IMR-90 (cell line): ENCODE measurements around the gene FLRT1. TPM values are rescaled to one million over a fixed set of nuclear protein-coding genes. Genes with fewer than 3 reads are reported as not detected.

Source experiments
- ATAC-seq: fragments of 200-7000 bp; cut with Tn5 transposase; 2 replicates; pipeline ENCODE4 v1.9.1; 2020; ENCODE audit warnings: low read depth, mild to moderate bottlenecking, moderate library complexity
- BruUV-seq: library from RNA; stranded (reverse); fragments of 400-500 nt; replicated peaks from 2 replicates; lab custom pipeline; 2021; lab: Mats Ljungman, UMichigan
- CTCF ChIA-PET: fragments of 300-600 bp; formaldehyde crosslinking; extraction: SDS; loops from one replicate; lab custom pipeline; 2021; ENCODE audit warnings: antibody characterized with exemption; lab: Yijun Ruan, JAX
- POLR2A ChIA-PET: fragments of 300-600 bp; sonication (Branson Sonifier 250); formaldehyde crosslinking; loops from one replicate; lab custom pipeline; 2022; ENCODE audit warnings: antibody characterized with exemption; ENCODE audit not compliant: unreplicated experiment; lab: Charles Lee
- DNase-seq: peaks from one replicate; pipeline ENCODE4 v3.0.0; 2013
- H2AFZ ChIP-seq: replicated peaks from 2 replicates; pipeline ENCODE3; 2013; ENCODE audit warnings: low read length, mild to moderate bottlenecking; ENCODE audit not compliant: poor library complexity
- H2AK5ac ChIP-seq: 2 replicates; pipeline ENCODE4 v1.6.1; 2013; ENCODE audit warnings: low read depth, low read length, inconsistent platforms
- H2AK9ac ChIP-seq: replicated peaks from 2 replicates; pipeline ENCODE3; 2013; ENCODE audit warnings: mild to moderate bottlenecking, low read depth, low read length, moderate library complexity; ENCODE audit not compliant: poor library complexity
- H2BK120ac ChIP-seq: 2 replicates; pipeline ENCODE4 v1.6.1; 2013; ENCODE audit warnings: low read depth, low read length, inconsistent platforms
- H2BK15ac ChIP-seq: 3 replicates; pipeline ENCODE4 v1.6.1; 2013; ENCODE audit warnings: low read depth, low read length, inconsistent platforms
- H2BK20ac ChIP-seq: 2 replicates; pipeline ENCODE4 v1.6.1; 2013; ENCODE audit warnings: low read depth, mild to moderate bottlenecking, inconsistent platforms, low read length, moderate library complexity
- H2BK5ac ChIP-seq: 2 replicates; pipeline ENCODE4 v1.6.1; 2013; ENCODE audit warnings: mild to moderate bottlenecking, low read depth, low read length, inconsistent platforms; ENCODE audit not compliant: poor library complexity, severe bottlenecking
- H3K14ac ChIP-seq: replicated peaks from 2 replicates; pipeline ENCODE4 v1.6.1; 2013; ENCODE audit warnings: low read depth, low read length, inconsistent platforms
- H3K18ac ChIP-seq: 2 replicates; pipeline ENCODE4 v1.6.1; 2013; ENCODE audit warnings: low read depth, low read length, control low read depth
- H3K23ac ChIP-seq: 2 replicates; pipeline ENCODE4 v1.6.1; 2013; ENCODE audit warnings: low read depth, low read length, inconsistent platforms
- H3K27ac ChIP-seq: 2 replicates; pipeline ENCODE4 v1.5.1; 2013; ENCODE audit warnings: mild to moderate bottlenecking, control low read depth, low read length; ENCODE audit not compliant: insufficient read depth
- H3K27me3 ChIP-seq: 2 replicates; pipeline ENCODE4 v1.6.1; 2013; ENCODE audit warnings: low read length; ENCODE audit not compliant: control insufficient read depth, insufficient read depth
- H3K36me3 ChIP-seq: 2 replicates; pipeline ENCODE4 v1.6.1; 2013; ENCODE audit warnings: low read length, mixed read lengths; ENCODE audit not compliant: control insufficient read depth, insufficient read depth
- H3K4ac ChIP-seq: 2 replicates; pipeline ENCODE4 v1.6.1; 2013; ENCODE audit warnings: low read depth, low read length, inconsistent platforms
- H3K4me1 ChIP-seq: 2 replicates; pipeline ENCODE4 v1.6.1; 2013; ENCODE audit warnings: low read length, mixed read lengths; ENCODE audit not compliant: control insufficient read depth, insufficient read depth
- H3K4me2 ChIP-seq: 2 replicates; pipeline ENCODE4 v1.6.1; 2013; ENCODE audit warnings: low read depth, mild to moderate bottlenecking, control low read depth, low read length, moderate library complexity
- H3K4me3 ChIP-seq: 2 replicates; pipeline ENCODE4 v1.5.1; 2013; ENCODE audit warnings: low read depth, mild to moderate bottlenecking, control low read depth, low read length, moderate library complexity; ENCODE audit not compliant: insufficient read depth
- H3K56ac ChIP-seq: 2 replicates; pipeline ENCODE4 v1.6.1; 2013; ENCODE audit warnings: low read length, inconsistent platforms; ENCODE audit not compliant: insufficient read depth; ENCODE audit errors: extremely low read depth
- H3K79me1 ChIP-seq, 2 experiments: 2 replicates each; pipeline ENCODE4 v1.6.1; 2013; ENCODE audit warnings: low read length in 2 of 2, inconsistent platforms in 1 of 2, low read depth in 1 of 2
- H3K9ac ChIP-seq: 2 replicates; pipeline ENCODE4 v1.6.1; 2013; ENCODE audit warnings: low read depth, low read length, control low read depth
- H3K9me1 ChIP-seq: 2 replicates; pipeline ENCODE4 v1.6.1; 2013; ENCODE audit warnings: low read length, inconsistent platforms; ENCODE audit not compliant: insufficient read depth
- H3K9me3 ChIP-seq: 2 replicates; pipeline ENCODE4 v1.6.1; 2013; ENCODE audit warnings: low read length; ENCODE audit not compliant: control insufficient read depth, insufficient read depth
- H4K20me1 ChIP-seq: 2 replicates; pipeline ENCODE4 v1.6.1; 2013; ENCODE audit warnings: low read length, inconsistent platforms; ENCODE audit not compliant: insufficient read depth
- H4K5ac ChIP-seq: 2 replicates; pipeline ENCODE4 v1.6.1; 2013; ENCODE audit warnings: mild to moderate bottlenecking, low read depth, low read length, control low read depth
- H4K8ac ChIP-seq, 2 experiments: 2 replicates each; pipeline ENCODE4 v1.6.1; 2013; ENCODE audit warnings: low read depth in 2 of 2, low read length in 2 of 2, control low read depth in 1 of 2, inconsistent platforms in 1 of 2
- H4K91ac ChIP-seq: 2 replicates; pipeline ENCODE4 v1.6.1; 2013; ENCODE audit warnings: low read depth, low read length, inconsistent platforms; ENCODE audit not compliant: insufficient read depth
- BHLHE40 ChIP-seq: fragments of 150-350 bp; IDR thresholded peaks from 2 replicates; pipeline ENCODE4 v1.6.1; 2016; ENCODE audit warnings: mild to moderate bottlenecking, low read depth, low read length
- CEBPB ChIP-seq: IDR thresholded peaks from 2 replicates; pipeline ENCODE4 v1.6.1; 2012; ENCODE audit warnings: low read depth, low read length, improper control_type of control experiment
- CHD1 ChIP-seq: IDR thresholded peaks from 2 replicates; pipeline ENCODE4 v1.6.1; 2012; ENCODE audit warnings: low read depth, low read length, improper control_type of control experiment
- CTCF ChIP-seq: conservative IDR thresholded peaks from 2 replicates; pipeline ENCODE4 v1.5.1; 2012; ENCODE audit warnings: mild to moderate bottlenecking, low read depth, low read length, improper control_type of control experiment
- ELK1 ChIP-seq: fragments of 150-350 bp; IDR thresholded peaks from 2 replicates; pipeline ENCODE4 v1.6.1; 2016; ENCODE audit warnings: low read depth, mild to moderate bottlenecking, low read length, moderate library complexity, borderline replicate concordance
- FOS ChIP-seq: fragments of 150-350 bp; IDR thresholded peaks from 2 replicates; pipeline ENCODE4 v1.6.1; 2016; ENCODE audit warnings: low read depth, low read length
- MAFK ChIP-seq: IDR thresholded peaks from 2 replicates; pipeline ENCODE4 v1.6.1; 2012; ENCODE audit warnings: low read depth, low read length, improper control_type of control experiment
- MXI1 ChIP-seq: IDR thresholded peaks from 2 replicates; pipeline ENCODE4 v1.6.1; 2012; ENCODE audit warnings: low read depth, mild to moderate bottlenecking, low read length, moderate library complexity, borderline replicate concordance
- RAD21 ChIP-seq: IDR thresholded peaks from 2 replicates; pipeline ENCODE4 v1.6.1; 2012; ENCODE audit warnings: low read length, improper control_type of control experiment
- SMC3 ChIP-seq: fragments of 150-350 bp; IDR thresholded peaks from 2 replicates; pipeline ENCODE4 v1.6.1; 2016; ENCODE audit warnings: low read depth, mild to moderate bottlenecking, antibody characterized with exemption, low read length, moderate library complexity
- USF2 ChIP-seq: fragments of 150-350 bp; IDR thresholded peaks from 2 replicates; pipeline ENCODE4 v1.6.1; 2017; ENCODE audit warnings: mild to moderate bottlenecking, antibody characterized with exemption, low read length, low read depth
- WGBS, 2 experiments: methylation state at CpG; one replicate each; pipeline versions ENCODE4 v1.1.5 to v1.1.7; 2013; ENCODE audit warnings: missing lambda C conversion rate in 2 of 2; ENCODE audit not compliant: insufficient read length in 1 of 2; ENCODE audit errors: extremely low coverage in 2 of 2; 5-methylcytosine and 5-hydroxymethylcytosine counted together
- dilution Hi-C: fragments of 300-500 bp; cut with HindIII; formaldehyde crosslinking; loops from one replicate; pipeline ENCODE4 v1.14.3; 2018; ENCODE audit warnings: low sequenced_read_pairs; ENCODE audit not compliant: unreplicated experiment
- in situ Hi-C: fragments of 300-500 bp; cut with MboI; formaldehyde crosslinking; loops from 3 replicates; pipeline ENCODE4 v1.14.3; 2019; ENCODE audit warnings: low sequenced_read_pairs, inconsistent platforms, mixed read lengths
- intact Hi-C: fragments of 100-400 bp; cut with micrococcal nuclease; formaldehyde crosslinking; loops from 2 replicates; pipeline ENCODE4 v1.10.0; 2022
- polyA plus RNA-seq, 3 experiments: library from polyadenylated mRNA; depleted of rRNA; stranded (reverse); fragments of >200 nt; gene quantifications; 2 replicates each; pipeline ENCODE4 v1.2.3, GENCODE V29; 2012; ENCODE audit warnings: low replicate concordance in 1 of 3
- total RNA-seq: library from RNA; depleted of rRNA; stranded (reverse); fragments of >200 nt; gene quantifications from 2 replicates; pipeline ENCODE4 v1.2.3, GENCODE V29; 2012

The FLRT1 gene
- total and polyA plus RNA-seq, 2 of the 4 experiments (the other 2 are of a cell fraction) = under 0.01 to 0.07 TPM

GRCh38 chr11:64064374-64065140 is 28.8 kb downstream of the FLRT1 start:
- ATAC-seq (no peak), DNase-seq (no peak)
- no peaks in the 10 kb centered on the region; the same call in none of the 2 replicates for H4K20me1 ChIP-seq
- H2BK20ac ChIP-seq = no peak overlapping the region
- no peak overlapping the region for H4K5ac ChIP-seq
- BruUV-seq = no TSS peak
- no peak overlapping the region for H2BK15ac ChIP-seq
- no peak overlapping the region for H2AFZ ChIP-seq
- no peaks in the 10 kb centered on the region for H3K9me3 ChIP-seq
- no peak overlapping the region for H3K56ac ChIP-seq
- 68% methylated on average over 8 of the region's 17 CpGs; no CpG with 5 or more reads in 1 of the 2 experiments for WGBS, 2 experiments
- peaks cover 3% of the 10 kb centered on the region; the same call in 1 of the 2 replicates for H3K9me1 ChIP-seq
- no peak overlapping the region for H3K23ac ChIP-seq
- no peak overlapping the region for H3K4me3 ChIP-seq
- H3K27ac ChIP-seq = no peak overlapping the region
- no peak overlapping the region for H3K4me2 ChIP-seq
- H2AK9ac ChIP-seq = no peak overlapping the region
- H3K27me3 ChIP-seq = peaks cover 7% of the 10 kb centered on the region; the same call in 1 of the 2 replicates
- H3K4ac ChIP-seq = no peak overlapping the region
- no peak overlapping the region for H2BK120ac ChIP-seq
- no peak overlapping the region for H4K8ac ChIP-seq
- ChIA-PET POLR2A (no interaction called here), CTCF (no interaction called here)
- no peak overlapping the region for H3K14ac ChIP-seq
- no peak for TF ChIP-seq CTCF
- TF ChIP-seq MXI1 = no peak
- TF ChIP-seq RAD21 = no peak
- no peak for TF ChIP-seq CEBPB
- TF ChIP-seq BHLHE40 = no peak
- no peak for TF ChIP-seq CHD1
- TF ChIP-seq ELK1 = no peak
- TF ChIP-seq USF2 = no peak
- no peak for TF ChIP-seq FOS
- no peak for TF ChIP-seq MAFK
- TF ChIP-seq SMC3 = no peak
- H4K91ac ChIP-seq = no peak overlapping the region
- in situ Hi-C loops (no loop called here), intact Hi-C loops (no loop called here), dilution Hi-C loops (no loop called here)
- H3K79me1 ChIP-seq = no peaks in the 10 kb centered on the region
- H3K18ac ChIP-seq = no peak overlapping the region
- H3K4me1 ChIP-seq = peaks cover 3% of the 10 kb centered on the region; the same call in 1 of the 2 replicates
- no peak overlapping the region for H2AK5ac ChIP-seq
- no peak overlapping the region for H3K9ac ChIP-seq
- no peaks in the 10 kb centered on the region for H3K36me3 ChIP-seq
- H2BK5ac ChIP-seq = no peak overlapping the region
